HepG2 (cell line): Measurements from ENCODE around the gene TRIP4. TPM values are rescaled to one million over a fixed set of nuclear protein-coding genes. Genes with fewer than 3 reads are reported as not detected.

Experiments
- ATAC-seq: fragments of 200-7000 bp; cut with Tn5 transposase; 3 replicates; pipeline ENCODE4 v1.9.1; 2020; ENCODE audit warnings: mild to moderate bottlenecking, moderate library complexity
- BruUV-seq: library from RNA; stranded (reverse); fragments of 400-500 nt; replicated peaks from 2 replicates; lab custom pipeline; 2021; lab: Mats Ljungman, UMichigan
- CTCF ChIA-PET: fragments of 300-600 bp; formaldehyde crosslinking; extraction: SDS; loops from one replicate; lab custom pipeline; 2021; ENCODE audit warnings: low total read pairs, inconsistent platforms, low intra/inter-chr PET ratio; lab: Yijun Ruan, JAX
- POLR2A ChIA-PET: fragments of 350-600 bp; sonication (Branson Sonifier 250); formaldehyde crosslinking; loops from one replicate; lab custom pipeline; 2020; ENCODE audit warnings: antibody characterized with exemption, inconsistent platforms; lab: Yijun Ruan, JAX
- DNase-seq: peaks from one replicate; pipeline ENCODE4 v3.0.0-alpha.2; 2015; ENCODE audit warnings: low spot score
- FAIRE-seq: peaks from 3 replicates; lab custom pipeline; 2011; peaks lifted over from hg19 to GRCh38; lab: Jason Lieb, UNC
- H2AFZ ChIP-seq: one replicate; pipeline ENCODE4 v1.6.1; 2011; ENCODE audit warnings: low read length, inconsistent platforms
- H3K27ac ChIP-seq: fragments of 300-600 bp; 3 replicates; pipeline ENCODE4 v1.8.0; 2011; ENCODE audit warnings: mixed run types, mild to moderate bottlenecking, mixed read lengths, low read length, inconsistent platforms; ENCODE audit not compliant: insufficient read depth; ENCODE audit errors: extremely low read length
- H3K27me3 ChIP-seq, 2 experiments: fragments of 200-600 bp in 1 of 2; 2 replicates in 1 of 2; 3 replicates in 1 of 2; pipeline versions ENCODE4 v1.6.0 to v1.8.0; 2011; ENCODE audit warnings: low read length in 2 of 2, mild to moderate bottlenecking in 2 of 2, moderate library complexity in 2 of 2, inconsistent platforms in 1 of 2; ENCODE audit not compliant: insufficient read depth in 2 of 2, control insufficient read depth in 1 of 2
- H3K36me3 ChIP-seq, 2 experiments: fragments of 200-600 bp in 1 of 2; replicated peaks in 1 of 2; 2 replicates in 1 of 2; 3 replicates in 1 of 2; pipeline versions ENCODE4 v1.5.1 to v1.8.0; 2011; ENCODE audit warnings: low read length in 2 of 2, inconsistent platforms in 1 of 2; ENCODE audit not compliant: insufficient read depth in 2 of 2, control insufficient read depth in 1 of 2
- H3K4me1 ChIP-seq: 2 replicates; pipeline ENCODE4 v1.5.1; 2012; ENCODE audit warnings: low read length, inconsistent platforms; ENCODE audit not compliant: insufficient read depth
- H3K4me2 ChIP-seq: 2 replicates; pipeline ENCODE4 v1.6.0; 2011; ENCODE audit warnings: low read depth, low read length, inconsistent platforms
- H3K4me3 ChIP-seq, 3 experiments: fragments of 200-600 bp in 1 of 3; sonication (generic), shearing (Covaris generic) in 1 of 3; replicated peaks in 1 of 3; 2 replicates each; pipeline ENCODE4 v1.5.1; 2011 to 2016; ENCODE audit warnings: low read length in 3 of 3, inconsistent platforms in 2 of 3, low read depth in 2 of 3, mild to moderate bottlenecking in 2 of 3, control low read depth in 1 of 3, mixed read lengths in 1 of 3; ENCODE audit not compliant: insufficient read depth in 1 of 3
- H3K79me2 ChIP-seq: one replicate; pipeline ENCODE4 v1.6.1; 2011; ENCODE audit warnings: low read length, inconsistent platforms; ENCODE audit not compliant: insufficient read depth
- H3K9ac ChIP-seq: 2 replicates; pipeline ENCODE4 v1.6.0; 2011; ENCODE audit warnings: mild to moderate bottlenecking, low read depth, low read length, inconsistent platforms; ENCODE audit not compliant: insufficient read depth
- H3K9me3 ChIP-seq: 2 replicates; pipeline ENCODE4 v1.5.1; 2012; ENCODE audit warnings: mild to moderate bottlenecking, low read length
- H4K20me1 ChIP-seq: 2 replicates; pipeline ENCODE4 v1.6.0; 2011; ENCODE audit warnings: inconsistent platforms, mild to moderate bottlenecking, low read length, moderate library complexity; ENCODE audit not compliant: insufficient read depth
- CTCF ChIP-seq: sonication (generic); formaldehyde crosslinking; IDR thresholded peaks from 2 replicates; pipeline ENCODE4 v1.5.0; 2020; ENCODE audit warnings: mild to moderate bottlenecking, missing genetic modification reagents, moderate library complexity
- GFI1 ChIP-seq: sonication (generic); formaldehyde crosslinking; IDR thresholded peaks from 2 replicates; pipeline ENCODE4 v1.5.0; 2020; ENCODE audit warnings: missing genetic modification reagents, mild to moderate bottlenecking, borderline replicate concordance
- KMT2A ChIP-seq: sonication (generic); formaldehyde crosslinking; IDR thresholded peaks from 2 replicates; pipeline ENCODE4 v1.4.0; 2020; ENCODE audit warnings: missing genetic modification reagents
- NFKB2 ChIP-seq: sonication (generic); formaldehyde crosslinking; IDR thresholded peaks from 2 replicates; pipeline ENCODE4 v1.4.0; 2020; ENCODE audit warnings: missing genetic modification reagents, borderline replicate concordance
- NRL ChIP-seq: sonication (generic); formaldehyde crosslinking; IDR thresholded peaks from 2 replicates; pipeline ENCODE4 v1.5.0; 2020; ENCODE audit warnings: missing genetic modification reagents, mild to moderate bottlenecking, moderate library complexity, borderline replicate concordance
- ZNF124 ChIP-seq: sonication (generic); formaldehyde crosslinking; IDR thresholded peaks from 2 replicates; pipeline ENCODE4 v1.4.0; 2020; ENCODE audit warnings: missing genetic modification reagents
- ZNF576 ChIP-seq: sonication (generic); formaldehyde crosslinking; IDR thresholded peaks from 2 replicates; pipeline ENCODE4 v1.4.0; 2020; ENCODE audit warnings: mild to moderate bottlenecking, missing genetic modification reagents
- WGBS: methylation state at CpG from one replicate; pipeline ENCODE4 v1.1.6; 2017; ENCODE audit warnings: low lambda C conversion rate; 5-methylcytosine and 5-hydroxymethylcytosine counted together
- in situ Hi-C: cut with HindIII; loops from 2 replicates; pipeline ENCODE4 v1.10.0; 2017; ENCODE audit warnings: low pct_unique_long_range_greater_than_20kb; ENCODE audit not compliant: extremely low pct_ligation_motif_present
- intact Hi-C: fragments of 100-400 bp; cut with micrococcal nuclease; formaldehyde crosslinking; loops from one replicate; pipeline ENCODE4 v1.10.0; 2022; ENCODE audit not compliant: unreplicated experiment
- polyA plus RNA-seq, 8 experiments: library from polyadenylated mRNA; depleted of rRNA in 3 of 8; stranded (reverse) in 7 of 8; unstranded in 1 of 8; fragments of >200 nt; fragmentation: Illumina TruSeq in 4 of 8; extraction: Trizol in 4 of 8; gene quantifications; 2 replicates each; pipeline versions ENCODE4 v1.2.1 to v1.2.3, GENCODE V29; 2011 to 2016; ENCODE audit warnings: low read depth in 4 of 8, missing spikeins in 1 of 8, mixed read lengths in 1 of 8; ENCODE audit not compliant: insufficient read depth in 1 of 8
- total RNA-seq, 5 experiments: library from RNA; depleted of rRNA; stranded (reverse); fragments of >200 nt; fragmentation: Illumina TruSeq; extraction: Trizol; gene quantifications; 2 replicates each; pipeline ENCODE4 v1.2.3, GENCODE V29; 2016; ENCODE audit warnings: low read depth in 1 of 5
- TF ChIP-seq, protein P1 (sequence below): sonication (generic); IDR thresholded peaks from 2 replicates; pipeline ENCODE4 v1.6.1; 2016; ENCODE audit warnings: low read depth, borderline replicate concordance
- TF ChIP-seq, protein P2 (sequence below): sonication (generic); formaldehyde crosslinking; IDR thresholded peaks from 2 replicates; pipeline ENCODE4 v1.5.0; 2020; ENCODE audit warnings: missing genetic modification reagents, mild to moderate bottlenecking, borderline replicate concordance
- TF ChIP-seq, protein P3 (sequence below): sonication (generic); formaldehyde crosslinking; IDR thresholded peaks from 2 replicates; pipeline ENCODE4 v1.8.0; 2022; ENCODE audit warnings: missing genetic modification reagents, mild to moderate bottlenecking, inconsistent platforms, borderline replicate concordance
- TF ChIP-seq, protein P4 (sequence below): sonication (generic); formaldehyde crosslinking; IDR thresholded peaks from 2 replicates; pipeline ENCODE4 v1.9.0; 2022; ENCODE audit warnings: missing genetic modification reagents, mild to moderate bottlenecking, borderline replicate concordance

Gene TRIP4
- total and polyA plus RNA-seq, 2 of the 13 experiments (the other 11 are each of a cell fraction or from before 2014, with no cell fraction given), result 7.1 to 11.8 TPM

- in situ Hi-C loops (loop anchor here (5.0 kb wide), 1 partner anchor 148 kb away; no protein-coding TSS in a partner anchor), intact Hi-C loops (loop anchor here (5.0 kb wide), 1 partner anchor 193 kb away; the partner anchor contains the start of gene PPIB)
- Histone ChIP-seq H3K9me3 (no peaks in the 10 kb centered on the region), H4K20me1 (no peaks in the 10 kb centered on the region), H3K9ac (peak overlapping the region; percentile 83), H3K4me3 (peak overlapping the region; percentile 85 to 95 (median 94)), H2AFZ (peak overlapping the region; percentile 18), H3K36me3 (no peaks in the 10 kb centered on the region), H3K27me3 (no peaks in the 10 kb centered on the region; a peak in 1 of 5 replicates), H3K27ac (peak overlapping the region; percentile 64), H3K4me2 (peak overlapping the region; percentile 78), H3K79me2 (peaks cover 22% of the 10 kb centered on the region), H3K4me1 (peaks cover 19% of the 10 kb centered on the region)
- peak; percentile 65 for ATAC-seq
- no peak for FAIRE-seq
- under 1% methylated on average over 24 of the region's 30 CpGs for WGBS
- ChIA-PET POLR2A (interaction anchor here (1.0 to 2.1 kb wide), 5 partner anchors 10 to 192 kb away, joined by 3 to 12 read pairs (median 3); partner anchors contain the start of genes PPIB and TRIP4), CTCF (interaction anchor here (2.0 kb wide), 1 partner anchor 146 kb away, joined by 7 read pairs; no protein-coding TSS in a partner anchor)
- DNase-seq, result peak; percentile 13
- TSS peak; percentile 66 for BruUV-seq
- TF ChIP-seq GFI1, result no peak
- 0 out of 2 replicates have a peak, but pooled peaks have one; percentile 66 for TF ChIP-seq ZNF124
- TF ChIP-seq, protein P1, sequence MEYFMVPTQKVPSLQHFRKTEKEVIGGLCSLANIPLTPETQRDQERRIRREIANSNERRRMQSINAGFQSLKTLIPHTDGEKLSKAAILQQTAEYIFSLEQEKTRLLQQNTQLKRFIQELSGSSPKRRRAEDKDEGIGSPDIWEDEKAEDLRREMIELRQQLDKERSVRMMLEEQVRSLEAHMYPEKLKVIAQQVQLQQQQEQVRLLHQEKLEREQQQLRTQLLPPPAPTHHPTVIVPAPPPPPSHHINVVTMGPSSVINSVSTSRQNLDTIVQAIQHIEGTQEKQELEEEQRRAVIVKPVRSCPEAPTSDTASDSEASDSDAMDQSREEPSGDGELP, result no peak
- 0 out of 2 replicates have a peak, but pooled peaks have one; percentile 7 for TF ChIP-seq CTCF
- TF ChIP-seq, protein P2, sequence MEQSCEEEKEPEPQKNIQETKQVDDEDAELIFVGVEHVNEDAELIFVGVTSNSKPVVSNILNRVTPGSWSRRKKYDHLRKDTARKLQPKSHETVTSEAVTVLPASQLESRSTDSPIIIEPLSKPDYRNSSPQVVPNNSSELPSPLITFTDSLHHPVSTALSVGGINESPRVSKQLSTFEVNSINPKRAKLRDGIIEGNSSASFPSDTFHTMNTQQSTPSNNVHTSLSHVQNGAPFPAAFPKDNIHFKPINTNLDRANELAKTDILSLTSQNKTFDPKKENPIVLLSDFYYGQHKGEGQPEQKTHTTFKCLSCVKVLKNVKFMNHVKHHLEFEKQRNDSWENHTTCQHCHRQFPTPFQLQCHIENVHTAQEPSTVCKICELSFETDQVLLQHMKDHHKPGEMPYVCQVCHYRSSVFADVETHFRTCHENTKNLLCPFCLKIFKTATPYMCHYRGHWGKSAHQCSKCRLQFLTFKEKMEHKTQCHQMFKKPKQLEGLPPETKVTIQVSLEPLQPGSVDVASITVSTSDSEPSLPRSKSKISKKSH (CRISPR knock-in tag), result 0 out of 2 replicates have a peak, but pooled peaks have one; percentile 19
- TF ChIP-seq, protein P3, sequence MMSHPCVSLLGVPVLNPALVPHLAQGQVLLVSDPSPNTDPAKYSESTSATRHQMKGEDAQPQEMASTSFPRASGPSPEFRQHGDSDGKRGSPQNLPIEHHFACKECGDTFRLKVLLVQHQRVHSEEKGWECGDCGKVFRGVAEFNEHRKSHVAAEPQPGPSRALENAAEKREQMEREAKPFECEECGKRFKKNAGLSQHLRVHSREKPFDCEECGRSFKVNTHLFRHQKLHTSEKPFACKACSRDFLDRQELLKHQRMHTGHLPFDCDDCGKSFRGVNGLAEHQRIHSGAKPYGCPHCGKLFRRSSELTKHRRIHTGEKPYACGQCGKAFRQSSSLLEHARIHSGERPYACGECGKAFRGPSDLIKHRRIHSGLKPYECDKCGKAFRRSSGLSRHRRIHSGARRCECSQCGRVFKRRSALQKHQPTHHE (CRISPR knock-in tag), result 0 out of 2 replicates have a peak, but pooled peaks have one; percentile 2
- TF ChIP-seq, protein P4, sequence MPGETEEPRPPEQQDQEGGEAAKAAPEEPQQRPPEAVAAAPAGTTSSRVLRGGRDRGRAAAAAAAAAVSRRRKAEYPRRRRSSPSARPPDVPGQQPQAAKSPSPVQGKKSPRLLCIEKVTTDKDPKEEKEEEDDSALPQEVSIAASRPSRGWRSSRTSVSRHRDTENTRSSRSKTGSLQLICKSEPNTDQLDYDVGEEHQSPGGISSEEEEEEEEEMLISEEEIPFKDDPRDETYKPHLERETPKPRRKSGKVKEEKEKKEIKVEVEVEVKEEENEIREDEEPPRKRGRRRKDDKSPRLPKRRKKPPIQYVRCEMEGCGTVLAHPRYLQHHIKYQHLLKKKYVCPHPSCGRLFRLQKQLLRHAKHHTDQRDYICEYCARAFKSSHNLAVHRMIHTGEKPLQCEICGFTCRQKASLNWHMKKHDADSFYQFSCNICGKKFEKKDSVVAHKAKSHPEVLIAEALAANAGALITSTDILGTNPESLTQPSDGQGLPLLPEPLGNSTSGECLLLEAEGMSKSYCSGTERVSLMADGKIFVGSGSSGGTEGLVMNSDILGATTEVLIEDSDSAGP (CRISPR knock-in tag), result 0 out of 2 replicates have a peak, but pooled peaks have one; percentile 1
- TF ChIP-seq NFKB2 (CRISPR knock-in tag), result peak; percentile 2; the same call in 1 of the 2 replicates
- 0 out of 2 replicates have a peak, but pooled peaks have one; percentile 15 for TF ChIP-seq NRL (CRISPR knock-in tag)
- no peak for TF ChIP-seq ZNF576 (CRISPR knock-in tag)
- TF ChIP-seq KMT2A (CRISPR knock-in tag), result 0 out of 2 replicates have a peak, but pooled peaks have one; percentile 4
These were observed 32.2 kb upstream of the TRIP4 start for GRCh38 chr15:64355348-64355943.
